Neural cell (in vitro differentiated cells): Measurements from ENCODE around the gene ZNF202. TPM values are rescaled to one million over a fixed set of nuclear protein-coding genes. Genes with fewer than 3 reads are reported as not detected.
"Not testable (repeated sequence)": the region's sequence is repeated elsewhere in the genome, so short reads cannot be mapped to it uniquely, and the experiment has no call there.

Source experiments
- H2AFZ ChIP-seq: fragments of 200-600, 300-800 bp; sonication (generic), shearing (Covaris generic); 2 replicates; pipeline ENCODE4 v1.6.0; 2014; ENCODE audit warnings: low read depth, mild to moderate bottlenecking, antibody characterized with exemption, low read length, moderate library complexity
- H3F3A ChIP-seq: fragments of 200-600 bp; shearing (Covaris generic); 2 replicates; pipeline ENCODE4 v1.6.1; 2016; ENCODE audit warnings: mild to moderate bottlenecking, moderate library complexity, mixed read lengths, antibody characterized with exemption, low read length; ENCODE audit not compliant: insufficient read depth, poor library complexity, severe bottlenecking
- H3K27ac ChIP-seq: fragments of 200-600, 300-800 bp; sonication (generic), shearing (Covaris generic); 2 replicates; pipeline ENCODE4 v1.5.1; 2014; ENCODE audit warnings: mild to moderate bottlenecking, low read length, moderate library complexity
- H3K27me3 ChIP-seq: fragments of 300-800, 200-600 bp; sonication (generic), shearing (Covaris generic); 2 replicates; pipeline ENCODE4 v1.6.0; 2014; ENCODE audit warnings: mild to moderate bottlenecking, low read depth, low read length, moderate library complexity; ENCODE audit not compliant: insufficient read depth
- H3K36me3 ChIP-seq: fragments of 300-800, 200-600 bp; sonication (generic), shearing (Covaris generic); 2 replicates; pipeline ENCODE4 v1.5.1; 2014; ENCODE audit warnings: mild to moderate bottlenecking, antibody characterized with exemption, low read length, moderate library complexity; ENCODE audit not compliant: insufficient read depth
- H3K4me2 ChIP-seq: fragments of 300-800, 200-600 bp; sonication (generic), shearing (Covaris generic); 2 replicates; pipeline ENCODE4 v1.6.0; 2014; ENCODE audit warnings: mild to moderate bottlenecking, low read length
- H3K4me3 ChIP-seq: fragments of 300-800, 200-600 bp; sonication (generic), shearing (Covaris generic); 2 replicates; pipeline ENCODE4 v1.5.1; 2014; ENCODE audit warnings: mild to moderate bottlenecking, low read length, moderate library complexity
- H3K79me2 ChIP-seq: fragments of 200-600 bp; shearing (Covaris generic); replicated peaks from 2 replicates; pipeline ENCODE4 v1.6.0; 2014; ENCODE audit warnings: mild to moderate bottlenecking, low read length, moderate library complexity; ENCODE audit not compliant: insufficient read depth
- H3K9ac ChIP-seq: fragments of 300-800, 200-600 bp; sonication (generic), shearing (Covaris generic); 2 replicates; pipeline ENCODE4 v1.6.1; 2016; ENCODE audit warnings: mild to moderate bottlenecking, low read length, mixed read lengths
- H3K9me2 ChIP-seq: fragments of 200-600 bp; shearing (Covaris generic); 2 replicates; pipeline ENCODE4 v1.6.1; 2016; ENCODE audit warnings: mild to moderate bottlenecking, low read length, mixed read lengths; ENCODE audit not compliant: insufficient read depth
- H3K9me3 ChIP-seq: fragments of 200-600, 300-800 bp; sonication (generic), shearing (Covaris generic); 2 replicates; pipeline ENCODE4 v1.6.1; 2016; ENCODE audit warnings: mild to moderate bottlenecking, mixed run types, low read length, moderate library complexity, mixed read lengths
- H4K20me1 ChIP-seq: fragments of 200-600 bp; shearing (Covaris generic); 2 replicates; pipeline ENCODE4 v1.6.1; 2016; ENCODE audit warnings: mild to moderate bottlenecking, mixed run types; ENCODE audit not compliant: insufficient read depth
- EP300 ChIP-seq: fragments of 450-650 bp; conservative IDR thresholded peaks from 2 replicates; pipeline ENCODE4 v1.6.1; 2014; ENCODE audit warnings: antibody characterized with exemption, mild to moderate bottlenecking, moderate library complexity; ENCODE audit not compliant: poor library complexity, severe bottlenecking
- EZH2 ChIP-seq: fragments of 200-600, 300-800 bp; shearing (Covaris generic), sonication (generic); IDR thresholded peaks from 2 replicates; pipeline ENCODE4 v1.6.1; 2014; ENCODE audit warnings: antibody characterized with exemption, low read length, borderline replicate concordance, mild to moderate bottlenecking; ENCODE audit not compliant: insufficient read depth, poor library complexity, severe bottlenecking
- MXI1 ChIP-seq: fragments of 450-650 bp; conservative IDR thresholded peaks from 2 replicates; pipeline ENCODE4 v1.6.1; 2014; ENCODE audit warnings: antibody characterized with exemption, mild to moderate bottlenecking; ENCODE audit not compliant: poor library complexity, severe bottlenecking
- POLR2AphosphoS5 ChIP-seq: IDR thresholded peaks from 2 replicates; pipeline ENCODE4 v1.6.1; 2012
- RAD21 ChIP-seq: fragments of 450-650 bp; conservative IDR thresholded peaks from 2 replicates; pipeline ENCODE4 v1.6.1; 2014; ENCODE audit warnings: antibody characterized with exemption, mild to moderate bottlenecking, moderate library complexity
- SMC3 ChIP-seq: fragments of 450-650 bp; conservative IDR thresholded peaks from 2 replicates; pipeline ENCODE4 v1.6.1; 2014; ENCODE audit warnings: antibody characterized with exemption, mild to moderate bottlenecking, moderate library complexity; ENCODE audit not compliant: poor library complexity
- TAF1 ChIP-seq: IDR thresholded peaks from 2 replicates; pipeline ENCODE4 v1.6.1; 2012; ENCODE audit warnings: low read depth
- polyA plus RNA-seq: library from polyadenylated mRNA; depleted of rRNA; stranded (reverse); fragments of >200 nt; gene quantifications from 2 replicates; pipeline ENCODE4 v1.2.3, GENCODE V29; 2014
- TF ChIP-seq, protein P1 (sequence below): IDR thresholded peaks from 2 replicates; pipeline ENCODE4 v1.6.1; 2012; ENCODE audit warnings: borderline replicate concordance
- TF ChIP-seq, protein P2 (sequence below): fragments of 450-650 bp; IDR thresholded peaks from 2 replicates; pipeline ENCODE4 v1.5.1; 2014; ENCODE audit warnings: antibody characterized with exemption, mild to moderate bottlenecking, moderate library complexity; ENCODE audit not compliant: poor library complexity, severe bottlenecking

ZNF202 gene
- polyA plus RNA-seq, 1 donor from 2014 or later: 30.4 TPM

DNA sequence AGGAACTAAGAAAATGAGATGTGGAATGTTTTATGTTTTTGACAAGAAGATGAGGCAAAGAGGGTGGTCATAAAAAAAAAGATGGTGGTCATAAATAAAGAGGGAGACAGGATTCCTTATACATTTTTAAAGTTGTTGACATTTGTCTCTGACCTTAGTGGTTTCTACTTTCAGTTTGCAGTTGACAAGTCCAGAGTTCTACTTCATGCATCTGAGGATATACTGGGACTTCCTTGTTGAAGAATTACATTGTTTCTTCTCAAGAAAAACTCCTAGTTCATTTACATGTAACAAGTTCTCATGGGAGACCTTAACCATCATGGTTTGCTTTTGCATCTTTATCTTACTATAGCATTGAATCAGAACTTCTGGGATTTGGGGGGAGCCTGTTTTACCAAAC, 11.7 kb upstream of the ZNF202 start:
- Histone ChIP-seq H3K4me2 (no peak overlapping the region), H4K20me1 (no peaks in the 10 kb centered on the region), H3K27me3 (no peaks in the 10 kb centered on the region), H3F3A (no peaks in the 10 kb centered on the region), H2AFZ (no peak overlapping the region), H3K4me3 (no peak overlapping the region), H3K9me2 (no peaks in the 10 kb centered on the region), H3K9ac (no peak overlapping the region), H3K79me2 (no peaks in the 10 kb centered on the region), H3K27ac (no peak overlapping the region), H3K36me3 (no peaks in the 10 kb centered on the region), H3K9me3 (no peaks in the 10 kb centered on the region)
- TF ChIP-seq, protein P1, sequence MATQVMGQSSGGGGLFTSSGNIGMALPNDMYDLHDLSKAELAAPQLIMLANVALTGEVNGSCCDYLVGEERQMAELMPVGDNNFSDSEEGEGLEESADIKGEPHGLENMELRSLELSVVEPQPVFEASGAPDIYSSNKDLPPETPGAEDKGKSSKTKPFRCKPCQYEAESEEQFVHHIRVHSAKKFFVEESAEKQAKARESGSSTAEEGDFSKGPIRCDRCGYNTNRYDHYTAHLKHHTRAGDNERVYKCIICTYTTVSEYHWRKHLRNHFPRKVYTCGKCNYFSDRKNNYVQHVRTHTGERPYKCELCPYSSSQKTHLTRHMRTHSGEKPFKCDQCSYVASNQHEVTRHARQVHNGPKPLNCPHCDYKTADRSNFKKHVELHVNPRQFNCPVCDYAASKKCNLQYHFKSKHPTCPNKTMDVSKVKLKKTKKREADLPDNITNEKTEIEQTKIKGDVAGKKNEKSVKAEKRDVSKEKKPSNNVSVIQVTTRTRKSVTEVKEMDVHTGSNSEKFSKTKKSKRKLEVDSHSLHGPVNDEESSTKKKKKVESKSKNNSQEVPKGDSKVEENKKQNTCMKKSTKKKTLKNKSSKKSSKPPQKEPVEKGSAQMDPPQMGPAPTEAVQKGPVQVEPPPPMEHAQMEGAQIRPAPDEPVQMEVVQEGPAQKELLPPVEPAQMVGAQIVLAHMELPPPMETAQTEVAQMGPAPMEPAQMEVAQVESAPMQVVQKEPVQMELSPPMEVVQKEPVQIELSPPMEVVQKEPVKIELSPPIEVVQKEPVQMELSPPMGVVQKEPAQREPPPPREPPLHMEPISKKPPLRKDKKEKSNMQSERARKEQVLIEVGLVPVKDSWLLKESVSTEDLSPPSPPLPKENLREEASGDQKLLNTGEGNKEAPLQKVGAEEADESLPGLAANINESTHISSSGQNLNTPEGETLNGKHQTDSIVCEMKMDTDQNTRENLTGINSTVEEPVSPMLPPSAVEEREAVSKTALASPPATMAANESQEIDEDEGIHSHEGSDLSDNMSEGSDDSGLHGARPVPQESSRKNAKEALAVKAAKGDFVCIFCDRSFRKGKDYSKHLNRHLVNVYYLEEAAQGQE: no peak
- no peak for TF ChIP-seq POLR2AphosphoS5
- TF ChIP-seq RAD21: no peak
- TF ChIP-seq, protein P2, sequence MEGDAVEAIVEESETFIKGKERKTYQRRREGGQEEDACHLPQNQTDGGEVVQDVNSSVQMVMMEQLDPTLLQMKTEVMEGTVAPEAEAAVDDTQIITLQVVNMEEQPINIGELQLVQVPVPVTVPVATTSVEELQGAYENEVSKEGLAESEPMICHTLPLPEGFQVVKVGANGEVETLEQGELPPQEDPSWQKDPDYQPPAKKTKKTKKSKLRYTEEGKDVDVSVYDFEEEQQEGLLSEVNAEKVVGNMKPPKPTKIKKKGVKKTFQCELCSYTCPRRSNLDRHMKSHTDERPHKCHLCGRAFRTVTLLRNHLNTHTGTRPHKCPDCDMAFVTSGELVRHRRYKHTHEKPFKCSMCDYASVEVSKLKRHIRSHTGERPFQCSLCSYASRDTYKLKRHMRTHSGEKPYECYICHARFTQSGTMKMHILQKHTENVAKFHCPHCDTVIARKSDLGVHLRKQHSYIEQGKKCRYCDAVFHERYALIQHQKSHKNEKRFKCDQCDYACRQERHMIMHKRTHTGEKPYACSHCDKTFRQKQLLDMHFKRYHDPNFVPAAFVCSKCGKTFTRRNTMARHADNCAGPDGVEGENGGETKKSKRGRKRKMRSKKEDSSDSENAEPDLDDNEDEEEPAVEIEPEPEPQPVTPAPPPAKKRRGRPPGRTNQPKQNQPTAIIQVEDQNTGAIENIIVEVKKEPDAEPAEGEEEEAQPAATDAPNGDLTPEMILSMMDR: no peak
- TF ChIP-seq EZH2: no peak
- no peak for TF ChIP-seq TAF1

DNA sequence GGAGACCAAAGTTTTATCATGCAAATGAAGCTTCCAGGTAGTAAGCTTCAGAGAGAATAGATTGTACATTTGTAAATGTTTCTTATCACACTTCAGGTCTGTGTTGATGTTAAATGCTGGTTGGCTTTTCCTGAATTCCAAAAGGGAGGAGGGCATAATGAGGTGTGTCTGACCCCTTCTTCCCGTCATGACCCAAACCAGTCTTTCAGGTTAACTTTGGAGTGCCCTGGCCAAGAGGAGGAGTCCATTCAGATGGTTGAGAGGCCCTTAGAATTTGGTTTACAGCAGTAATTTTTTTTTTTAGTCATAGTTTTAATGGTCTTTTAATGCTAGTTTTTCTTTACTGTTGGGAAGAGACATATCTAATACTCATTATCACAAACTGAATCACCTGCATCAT, 10.3 kb upstream of the ZNF202 start:
- no peak overlapping the region for H3K27ac ChIP-seq
- H3K27me3 ChIP-seq: no peaks in the 10 kb centered on the region
- no peak for TF ChIP-seq SMC3
- TF ChIP-seq MXI1: no peak
- TF ChIP-seq RAD21: no peak
- no peak for TF ChIP-seq TAF1
- TF ChIP-seq EZH2: no peak
- TF ChIP-seq, protein P1: no peak
- no peak for TF ChIP-seq POLR2AphosphoS5
- TF ChIP-seq EP300: no peak
- TF ChIP-seq, protein P2: no peak
- no peaks in the 10 kb centered on the region for H3K36me3 ChIP-seq
- H3K9me2 ChIP-seq: no peaks in the 10 kb centered on the region
- H4K20me1 ChIP-seq: no peaks in the 10 kb centered on the region
- no peak overlapping the region for H3K4me3 ChIP-seq
- H3F3A ChIP-seq: no peaks in the 10 kb centered on the region
- H3K9ac ChIP-seq: no peak overlapping the region
- H2AFZ ChIP-seq: no peak overlapping the region
- H3K9me3 ChIP-seq: no peaks in the 10 kb centered on the region
- H3K79me2 ChIP-seq: no peaks in the 10 kb centered on the region
- no peak overlapping the region for H3K4me2 ChIP-seq

DNA sequence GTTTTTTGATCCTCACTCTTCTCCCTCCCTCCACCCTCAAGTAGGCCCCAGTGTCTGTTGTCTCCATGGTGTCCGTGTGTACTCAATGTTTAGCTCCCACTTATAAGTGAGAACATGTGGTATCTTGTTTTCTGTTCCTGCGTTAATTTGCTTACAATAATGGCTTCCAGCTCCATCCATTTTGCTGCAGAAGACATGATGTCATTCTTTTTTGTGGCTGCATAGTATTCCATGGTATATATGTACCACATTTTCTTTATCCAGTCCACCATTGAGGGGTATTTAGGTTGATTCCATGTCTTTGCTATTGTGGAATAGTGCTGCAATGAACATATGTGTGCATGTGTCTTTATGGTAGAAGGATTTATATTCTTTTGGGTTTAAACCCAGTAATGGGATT, 6.9 kb upstream of the ZNF202 start:
- H3K27ac ChIP-seq, H3K27me3 ChIP-seq, H3F3A ChIP-seq, H3K79me2 ChIP-seq, H3K4me2 ChIP-seq, H4K20me1 ChIP-seq, H3K9me3 ChIP-seq, H2AFZ ChIP-seq, H3K36me3 ChIP-seq, H3K9me2 ChIP-seq, H3K9ac ChIP-seq, H3K4me3 ChIP-seq: not testable (repeated sequence)
